Esophagus squamous epithelium (tissue), 5 donors: Measurements from ENCODE around the gene RSBN1. TPM values are rescaled to one million over a fixed set of nuclear protein-coding genes. Genes with fewer than 3 reads are reported as not detected.

ENCODE experiments used
- DNase-seq: peaks from one replicate; lab custom pipeline; 2025; lab: John Stamatoyannopoulos, UW
- H3K27ac ChIP-seq, 4 donors: fragments of 200-600 bp; sonication (generic); one replicate each; pipeline ENCODE4 v1.5.1; 2016 to 2019; ENCODE audit warnings: mild to moderate bottlenecking in 1 of 4
- H3K27me3 ChIP-seq, 4 donors: fragments of 200-600 bp; sonication (generic); 1 replicate in 3 of 4; 2 replicates in 1 of 4; pipeline versions ENCODE4 v1.5.1 to v1.6.0; 2017 to 2021; ENCODE audit warnings: antibody characterized with exemption in 1 of 4
- H3K36me3 ChIP-seq, 3 donors: fragments of 200-600 bp; sonication (generic); one replicate each; pipeline ENCODE4 v1.5.1; 2016 to 2019
- H3K4me1 ChIP-seq, 3 donors: fragments of 200-600 bp; sonication (generic); one replicate each; pipeline ENCODE4 v1.5.1; 2017 to 2019
- H3K4me3 ChIP-seq, 4 donors: fragments of 200-600 bp; sonication (generic); 1 replicate in 3 of 4; 2 replicates in 1 of 4; pipeline ENCODE4 v1.5.1; 2016 to 2019; ENCODE audit warnings: mild to moderate bottlenecking in 2 of 4, moderate library complexity in 1 of 4
- H3K9me3 ChIP-seq, 3 donors: fragments of 200-600 bp; sonication (generic); one replicate each; pipeline ENCODE4 v1.5.1; 2016 to 2019
- CTCF ChIP-seq, 6 experiments: fragments of 450-650 bp in 4 of 6; fragments of 200-600 bp in 2 of 6; sonication (generic) in 2 of 6; IDR thresholded peaks; one replicate each; pipeline ENCODE4 v1.5.1; 2016 to 2019; ENCODE audit warnings: antibody characterized with exemption in 6 of 6, mild to moderate bottlenecking in 4 of 6, moderate library complexity in 4 of 6
- POLR2A ChIP-seq, 4 donors: fragments of 450-650 bp; IDR thresholded peaks; one replicate each; pipeline ENCODE4 v1.6.1; 2017; ENCODE audit warnings: antibody characterized with exemption in 4 of 4, mild to moderate bottlenecking in 4 of 4, moderate library complexity in 3 of 4
- WGBS, 2 donors: methylation state at CpG; one replicate each; pipeline ENCODE4 v1.1.5; 2018; 5-methylcytosine and 5-hydroxymethylcytosine counted together
- intact Hi-C: fragments of 100-400 bp; cut with DNase I; formaldehyde crosslinking; loops from one replicate; pipeline ENCODE4 v1.15.0; 2022
- total RNA-seq, 4 donors: library from RNA; depleted of rRNA; stranded (reverse); fragments of >200 nt; gene quantifications; one replicate each; pipeline ENCODE4 v1.1.0, GENCODE V29; 2016
- donor health status: DM: yes; HTN: yes; CAD: no.

RSBN1 gene
- total RNA-seq, 4 donors from 2014 or later = 8.0 to 18.7 (median 10.6) TPM

GRCh38 chr1:113749402-113749801, 62.9 kb downstream of the RSBN1 start:
- Histone ChIP-seq H3K27me3 (no peaks in the 10 kb centered on the region), H3K9me3 (no peaks in the 10 kb centered on the region), H3K27ac (no peak overlapping the region), H3K36me3 (peaks cover 0 to 18% (median 0%) of the 10 kb centered on the region in 3 donors), H3K4me1 (peaks cover 0 to 7% (median 0%) of the 10 kb centered on the region in 3 donors), H3K4me3 (no peak overlapping the region)
- WGBS, 2 donors = 72 to 88% methylated on average over 3 of the region's 3 CpGs
- DNase-seq = no peak
- TF ChIP-seq POLR2A (IDR thresholded peaks at IDR 0.05) (no peak), CTCF (IDR thresholded peaks at IDR 0.05) (no peak)
- intact Hi-C loops = no loop called here

DNA sequence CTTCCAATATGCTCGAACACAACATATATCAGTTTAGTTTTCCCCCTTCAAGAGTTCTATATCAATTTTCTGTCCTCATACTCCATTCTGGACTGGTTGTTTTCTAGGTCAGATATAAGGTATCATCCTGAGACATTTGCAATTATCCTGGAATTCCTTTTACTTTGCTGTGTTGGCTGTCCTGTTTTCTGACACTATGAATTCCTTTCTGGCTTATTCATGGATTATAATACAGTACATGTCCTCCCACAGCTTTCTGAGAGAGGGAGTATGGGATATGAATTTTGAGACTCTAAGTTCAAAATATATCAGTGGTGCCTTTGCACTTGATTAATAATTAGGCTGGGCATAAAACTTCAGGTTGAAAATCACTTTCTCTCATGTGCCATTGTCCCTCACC, 64.9 kb downstream of the RSBN1 start:
- TF ChIP-seq CTCF (IDR thresholded peaks at IDR 0.05) = no peak
- TF ChIP-seq POLR2A (IDR thresholded peaks at IDR 0.05) = no peak
- intact Hi-C loops = no loop called here

GRCh38 chr1:113745425-113745824, 66.9 kb downstream of the RSBN1 start:
- peaks cover 0 to 7% (median 0%) of the 10 kb centered on the region in 3 donors for H3K4me1 ChIP-seq
- no peak for DNase-seq
- H3K27ac ChIP-seq = no peak overlapping the region
- intact Hi-C loops = no loop called here
- WGBS, 2 donors = 97% methylated on average over 3 of the region's 3 CpGs
- H3K9me3 ChIP-seq = no peaks in the 10 kb centered on the region
- H3K27me3 ChIP-seq = no peaks in the 10 kb centered on the region
- peaks cover 0 to 12% (median 0%) of the 10 kb centered on the region in 3 donors for H3K36me3 ChIP-seq
- H3K4me3 ChIP-seq = no peak overlapping the region
- TF ChIP-seq POLR2A (IDR thresholded peaks at IDR 0.05) = no peak
- no peak for TF ChIP-seq CTCF (IDR thresholded peaks at IDR 0.05)

More for the DNA sequence above, 64.9 kb downstream of the RSBN1 start:
- H3K36me3 ChIP-seq = peaks cover 0 to 9% (median 0%) of the 10 kb centered on the region in 3 donors
- WGBS, 2 donors = 79 to 92% methylated on average over 1 of the region's 1 CpG
- no peak for DNase-seq
- no peaks in the 10 kb centered on the region for H3K27me3 ChIP-seq
- peaks cover 0 to 7% (median 0%) of the 10 kb centered on the region in 3 donors for H3K4me1 ChIP-seq
- no peak overlapping the region for H3K27ac ChIP-seq
- no peak overlapping the region for H3K4me3 ChIP-seq
- no peaks in the 10 kb centered on the region for H3K9me3 ChIP-seq

DNA sequence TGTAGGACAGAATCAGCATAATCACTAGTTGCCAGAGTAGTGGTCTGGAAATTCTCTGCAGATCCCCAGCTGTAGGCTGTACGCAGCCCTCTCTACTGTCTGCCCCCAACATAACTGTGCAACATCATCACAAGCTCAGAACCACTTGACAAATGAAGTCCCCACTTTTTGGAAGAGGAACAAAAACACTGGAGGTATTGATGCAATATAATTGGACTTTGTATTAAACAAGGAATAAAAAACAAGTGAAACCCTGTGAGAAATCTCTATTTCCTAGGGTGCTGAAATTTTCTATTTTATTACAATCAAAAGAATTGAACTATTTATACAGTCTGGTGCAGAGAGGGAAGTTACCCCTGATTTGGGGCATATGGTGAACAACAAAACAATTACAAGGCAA, 68.2 kb downstream of the RSBN1 start:
- 78 to 100% methylated on average over 1 of the region's 1 CpG for WGBS, 2 donors
- no peak for DNase-seq

GRCh38 chr1:113742515-113742914, 69.8 kb downstream of the RSBN1 start:
- peaks cover 0 to 17% (median 0%) of the 10 kb centered on the region in 3 donors for H3K36me3 ChIP-seq
- TF ChIP-seq CTCF (IDR thresholded peaks at IDR 0.05) (no peak), POLR2A (IDR thresholded peaks at IDR 0.05) (no peak)
- DNase-seq = no peak
- intact Hi-C loops = no loop called here
- H3K4me1 ChIP-seq = peaks cover 0 to 7% (median 0%) of the 10 kb centered on the region in 3 donors
- 95 to 100% methylated on average over 5 of the region's 5 CpGs for WGBS, 2 donors
- no peaks in the 10 kb centered on the region for H3K9me3 ChIP-seq
- H3K4me3 ChIP-seq = no peak overlapping the region
- no peak overlapping the region for H3K27ac ChIP-seq
- no peaks in the 10 kb centered on the region for H3K27me3 ChIP-seq

More for the DNA sequence above, 68.2 kb downstream of the RSBN1 start:
- no peak for TF ChIP-seq POLR2A (IDR thresholded peaks at IDR 0.05)
- TF ChIP-seq CTCF (IDR thresholded peaks at IDR 0.05) = no peak
- Histone ChIP-seq H3K9me3 (no peaks in the 10 kb centered on the region), H3K36me3 (peaks cover 0 to 12% (median 0%) of the 10 kb centered on the region in 3 donors), H3K4me3 (no peak overlapping the region), H3K4me1 (peaks cover 0 to 7% (median 0%) of the 10 kb centered on the region in 3 donors), H3K27ac (no peak overlapping the region), H3K27me3 (no peaks in the 10 kb centered on the region)
- intact Hi-C loops = no loop called here
